ENCODE measurements around the gene SKA3.
A peak's percentile ranks its signal among the peaks of the same experiment; 100 is the strongest.

The SKA3 gene

GRCh38 chr13:21106089-21106488, 70.3 kb downstream of the SKA3 start:
- DNase-seq (ENCODE audit: low read depth in 2 of 2) = peak; percentile 23 to 66
- H3K4me3 ChIP-seq (replicated peaks in 1 of 2; ENCODE audit: low read depth in 2 of 2, low read length in 2 of 2) = no peak overlapping the region
- TF ChIP-seq CTCF (IDR thresholded peaks at IDR 0.05; ENCODE audit: low read depth, low read length) = no peak

GRCh38 chr13:21104199-21105019, 71.9 kb downstream of the SKA3 start:
- no peak for TF ChIP-seq CTCF (IDR thresholded peaks at IDR 0.05; ENCODE audit: low read depth, low read length)
- DNase-seq (ENCODE audit: low read depth in 2 of 2) = no peak
- no peak overlapping the region for H3K4me3 ChIP-seq (replicated peaks in 1 of 2; ENCODE audit: low read depth in 2 of 2, low read length in 2 of 2)
